Mucosa of stomach (tissue), 1 donor: ENCODE measurements around the gene TOX3.

ENCODE experiments used
- H3K27me3 ChIP-seq: one replicate; pipeline ENCODE4 v1.7.0; 2013; ENCODE audit warnings: mild to moderate bottlenecking, low read length; ENCODE audit not compliant: control insufficient read depth, insufficient read depth
- H3K36me3 ChIP-seq: one replicate; pipeline ENCODE4 v1.7.0; 2013; ENCODE audit warnings: low read length; ENCODE audit not compliant: control insufficient read depth, insufficient read depth
- H3K4me1 ChIP-seq: one replicate; pipeline ENCODE4 v1.7.0; 2013; ENCODE audit warnings: mild to moderate bottlenecking, low read length; ENCODE audit not compliant: control insufficient read depth, insufficient read depth
- H3K4me3 ChIP-seq: one replicate; pipeline ENCODE4 v1.7.0; 2013; ENCODE audit warnings: low read length
- H3K9ac ChIP-seq: one replicate; pipeline ENCODE4 v1.7.0; 2013; ENCODE audit warnings: mild to moderate bottlenecking, low read length, moderate library complexity
- H3K9me3 ChIP-seq: one replicate; pipeline ENCODE4 v1.7.0; 2013; ENCODE audit warnings: mild to moderate bottlenecking, low read length, moderate library complexity; ENCODE audit not compliant: control insufficient read depth
- donor health status: Pancreatic carcinoma.

Gene TOX3

DNA sequence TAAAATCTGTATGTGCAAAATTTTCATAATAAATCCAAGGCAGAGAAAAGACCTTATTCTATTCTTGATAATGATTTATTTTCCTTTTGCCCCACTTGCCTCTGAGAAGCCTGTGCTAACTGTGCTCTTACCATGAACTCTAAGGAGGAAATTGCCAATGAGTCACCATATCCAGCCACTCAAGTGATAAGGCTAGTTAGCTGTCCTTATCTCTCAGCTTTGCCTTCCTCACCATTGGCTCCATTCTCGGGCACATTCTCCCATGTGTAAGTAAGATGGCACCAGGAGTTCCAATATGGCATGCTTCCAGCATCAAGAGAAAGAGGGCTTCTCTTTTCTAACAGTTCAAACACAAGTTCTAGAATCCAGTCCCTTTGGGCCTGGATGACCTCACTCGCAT is 142.4 kb downstream of the TOX3 start:
- Histone ChIP-seq H3K9ac (no peak overlapping the region), H3K9me3 (no peaks in the 10 kb centered on the region), H3K4me1 (peaks cover 32% of the 10 kb centered on the region), H3K27me3 (no peaks in the 10 kb centered on the region), H3K36me3 (no peaks in the 10 kb centered on the region), H3K4me3 (no peak overlapping the region)

DNA sequence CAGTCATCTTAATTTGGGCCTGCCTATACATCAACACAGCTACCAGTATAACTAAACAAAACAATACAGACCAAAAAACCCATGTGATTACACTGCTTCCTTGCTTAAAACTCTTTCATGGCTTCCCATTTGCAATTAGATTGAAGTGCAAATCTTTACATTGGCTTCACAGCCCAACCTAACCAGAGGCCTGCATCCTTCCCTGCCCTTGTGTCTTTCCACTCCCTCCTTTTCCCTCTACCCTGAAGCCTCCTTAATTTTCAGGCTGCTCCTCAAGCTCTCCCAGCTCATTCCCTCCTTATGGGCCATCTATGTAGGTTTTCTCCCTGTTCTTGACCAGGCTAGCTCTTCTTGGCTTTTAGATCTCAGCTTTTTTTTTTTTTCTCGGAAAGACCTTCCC is 147.8 kb downstream of the TOX3 start:
- Histone ChIP-seq H3K4me3 (no peak overlapping the region), H3K9ac (no peak overlapping the region), H3K27me3 (no peaks in the 10 kb centered on the region), H3K36me3 (no peaks in the 10 kb centered on the region), H3K9me3 (no peaks in the 10 kb centered on the region), H3K4me1 (peaks cover 4% of the 10 kb centered on the region)

DNA sequence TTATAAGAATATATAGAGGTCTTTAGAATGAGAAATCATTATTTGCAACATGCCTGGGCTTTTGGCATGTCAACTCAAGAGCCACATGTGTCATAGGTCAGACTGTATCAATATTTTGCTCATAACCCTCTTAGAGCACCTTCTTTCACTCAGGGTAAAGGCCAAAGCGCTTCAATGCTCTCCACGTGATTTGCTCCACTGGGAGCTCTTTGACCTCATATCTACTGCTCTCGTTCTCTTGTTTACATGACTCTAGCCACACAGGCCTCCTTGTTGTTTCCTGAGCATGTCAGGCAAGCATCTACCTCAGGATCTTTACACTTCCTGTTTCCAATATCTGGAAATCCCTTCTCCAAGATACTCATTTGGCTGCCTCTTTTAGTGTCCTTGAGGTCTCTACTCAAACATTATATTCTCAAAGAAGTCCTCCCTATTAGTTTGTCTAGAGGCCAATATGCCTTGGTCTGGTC is 148.4 kb downstream of the TOX3 start:
- no peaks in the 10 kb centered on the region for H3K4me1 ChIP-seq
- H3K4me3 ChIP-seq: no peak overlapping the region
- H3K9me3 ChIP-seq: no peaks in the 10 kb centered on the region
- H3K27me3 ChIP-seq: no peaks in the 10 kb centered on the region
- no peak overlapping the region for H3K9ac ChIP-seq
- H3K36me3 ChIP-seq: no peaks in the 10 kb centered on the region

DNA sequence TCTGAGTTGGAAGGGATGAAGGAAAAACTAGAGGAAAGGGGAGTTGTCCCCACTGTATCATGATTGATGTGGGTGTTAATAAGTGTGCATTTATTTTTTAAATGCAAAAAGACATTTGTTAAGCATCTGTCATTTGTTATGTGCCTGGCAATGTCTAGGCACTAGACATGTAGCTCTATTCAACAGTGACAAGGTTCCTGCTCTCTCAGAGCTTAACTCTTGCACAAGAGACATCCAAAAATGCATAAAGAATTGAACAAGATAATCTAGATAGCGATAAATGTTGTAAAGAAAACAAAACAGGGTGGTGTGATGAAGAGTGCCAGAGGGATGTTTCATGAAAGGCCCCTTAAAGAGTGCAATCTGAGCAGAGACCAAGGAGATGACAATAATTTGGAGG is 148.9 kb downstream of the TOX3 start:
- Histone ChIP-seq H3K4me1 (no peaks in the 10 kb centered on the region), H3K9me3 (no peaks in the 10 kb centered on the region), H3K27me3 (no peaks in the 10 kb centered on the region), H3K4me3 (no peak overlapping the region), H3K9ac (no peak overlapping the region), H3K36me3 (no peaks in the 10 kb centered on the region)

DNA sequence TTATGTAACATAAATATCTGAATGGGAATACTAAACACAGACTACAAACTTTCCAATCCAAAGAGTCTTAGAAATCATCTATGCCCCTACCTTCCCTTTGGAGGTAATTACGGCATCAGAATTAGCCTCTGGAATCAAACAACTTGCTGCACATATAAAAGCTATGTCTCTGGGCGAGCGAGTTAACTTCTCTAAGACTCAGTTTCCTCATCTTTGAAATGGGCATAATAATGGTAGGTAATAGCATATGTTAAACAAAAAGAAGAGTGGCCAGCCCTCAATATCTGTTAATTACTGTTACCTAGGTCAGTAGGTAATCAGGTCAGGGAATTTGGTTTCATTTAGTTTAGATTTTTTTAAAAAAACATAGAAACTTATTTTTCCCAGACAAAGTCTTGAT is 153.5 kb downstream of the TOX3 start:
- no peaks in the 10 kb centered on the region for H3K36me3 ChIP-seq
- H3K9me3 ChIP-seq: no peaks in the 10 kb centered on the region

DNA sequence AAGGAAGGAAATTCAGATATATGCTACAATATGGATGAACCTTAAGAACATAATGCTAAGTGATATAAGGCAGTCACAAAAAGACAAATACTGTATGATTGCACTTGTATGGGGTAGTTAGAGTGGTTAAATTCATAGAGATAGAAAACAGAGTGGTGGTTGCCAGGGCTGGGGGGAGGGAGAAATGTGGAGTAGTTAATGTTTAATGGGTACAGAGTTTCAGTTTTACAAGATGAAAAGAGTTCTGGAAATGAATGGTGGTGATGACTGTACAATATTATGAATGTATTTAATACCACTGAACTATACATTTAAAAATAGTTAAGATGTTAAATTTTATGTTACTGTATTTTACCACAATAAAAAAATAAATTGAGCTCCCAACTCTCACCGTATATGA is 157.9 kb downstream of the TOX3 start:
- Histone ChIP-seq H3K9ac (no peak overlapping the region), H3K27me3 (no peaks in the 10 kb centered on the region), H3K4me1 (peaks cover 2% of the 10 kb centered on the region), H3K4me3 (no peak overlapping the region), H3K36me3 (no peaks in the 10 kb centered on the region), H3K9me3 (no peaks in the 10 kb centered on the region)

More for the DNA sequence above, 153.5 kb downstream of the TOX3 start:
- Histone ChIP-seq H3K9ac (no peak overlapping the region), H3K4me1 (no peaks in the 10 kb centered on the region), H3K4me3 (no peak overlapping the region), H3K27me3 (no peaks in the 10 kb centered on the region)
